Endothelial cell of umbilical vein (primary cell): ENCODE data around the gene ADGRD2. TPM values are rescaled to one million over a fixed set of nuclear protein-coding genes. Genes with fewer than 3 reads are reported as not detected.

Experiments used
- BruUV-seq: library from RNA; stranded (reverse); fragments of 400-500 nt; replicated peaks from 2 replicates; lab custom pipeline; 2021; lab: Mats Ljungman, UMichigan
- CTCF ChIA-PET: fragments of 300-600, 350-600 bp; sonication (Branson Sonifier 250); formaldehyde crosslinking; loops from one replicate; lab custom pipeline; 2021; ENCODE audit warnings: antibody characterized with exemption, inconsistent platforms; lab: Charles Lee
- POLR2A ChIA-PET: fragments of 300-600, 350-600 bp; sonication (Branson Sonifier 250); formaldehyde crosslinking; loops from one replicate; lab custom pipeline; 2021; ENCODE audit warnings: antibody characterized with exemption, inconsistent platforms; lab: Charles Lee
- DNase-seq: peaks from one replicate; pipeline ENCODE4 v3.0.0-alpha.2; 2011; ENCODE audit warnings: low read depth, low spot score
- FAIRE-seq: peaks from 2 replicates; lab custom pipeline; 2011; peaks lifted over from hg19 to GRCh38; lab: Jason Lieb, UNC
- H2AFZ ChIP-seq: 2 replicates; pipeline ENCODE4 v1.6.0; 2012; ENCODE audit warnings: low read depth, low read length, control low read depth, inconsistent platforms
- H3K27ac ChIP-seq: 2 replicates; pipeline ENCODE4 v1.5.1; 2011; ENCODE audit warnings: low read depth, mild to moderate bottlenecking, control low read depth, low read length, moderate library complexity; ENCODE audit not compliant: insufficient read depth
- H3K27me3 ChIP-seq, 2 experiments: 2 replicates each; pipeline versions ENCODE4 v1.6.0 to v1.6.1; 2011; ENCODE audit warnings: low read length in 2 of 2, mixed read lengths in 1 of 2; ENCODE audit not compliant: control insufficient read depth in 2 of 2, insufficient read depth in 2 of 2
- H3K36me3 ChIP-seq, 2 experiments: 2 replicates in 1 of 2; 3 replicates in 1 of 2; pipeline ENCODE4 v1.5.1; 2011; ENCODE audit warnings: low read length in 2 of 2, mild to moderate bottlenecking in 1 of 2, moderate library complexity in 1 of 2; ENCODE audit not compliant: control insufficient read depth in 2 of 2, insufficient read depth in 2 of 2; ENCODE audit errors: extremely low read depth in 1 of 2
- H3K4me1 ChIP-seq: 3 replicates; pipeline ENCODE4 v1.5.1; 2011; ENCODE audit warnings: mild to moderate bottlenecking, low read length; ENCODE audit not compliant: control insufficient read depth, insufficient read depth; ENCODE audit errors: extremely low read depth
- H3K4me2 ChIP-seq: 2 replicates; pipeline ENCODE4 v1.6.1; 2011; ENCODE audit warnings: low read length, control low read depth, mixed read lengths; ENCODE audit not compliant: insufficient read depth
- H3K4me3 ChIP-seq, 3 experiments: fragments of 200-600 bp in 1 of 3; sonication (generic), shearing (Covaris generic) in 1 of 3; replicated peaks in 1 of 3; 2 replicates each; pipeline ENCODE4 v1.5.1; 2011 to 2016; ENCODE audit warnings: control low read depth in 3 of 3, low read length in 3 of 3, mild to moderate bottlenecking in 2 of 3, inconsistent platforms in 1 of 3, low read depth in 1 of 3, moderate library complexity in 1 of 3; ENCODE audit not compliant: insufficient read depth in 1 of 3
- H3K79me2 ChIP-seq: 2 replicates; pipeline ENCODE4 v1.6.0; 2012; ENCODE audit warnings: low read length, inconsistent platforms; ENCODE audit not compliant: control insufficient read depth, insufficient read depth
- H3K9ac ChIP-seq: replicated peaks from 2 replicates; pipeline ENCODE3; 2011; ENCODE audit warnings: low read length, control low read depth; ENCODE audit not compliant: insufficient read depth; ENCODE audit errors: extremely low read depth
- H3K9me1 ChIP-seq: replicated peaks from 3 replicates; pipeline ENCODE4 v1.6.0; 2011; ENCODE audit warnings: mild to moderate bottlenecking, low read length; ENCODE audit not compliant: control insufficient read depth, insufficient read depth; ENCODE audit errors: extremely low read depth
- H3K9me3 ChIP-seq: replicated peaks from 2 replicates; pipeline ENCODE4 v1.5.1; 2012; ENCODE audit warnings: low read length, inconsistent platforms; ENCODE audit not compliant: control insufficient read depth, insufficient read depth
- H4K20me1 ChIP-seq: replicated peaks from 2 replicates; pipeline ENCODE3; 2011; ENCODE audit warnings: mild to moderate bottlenecking, low read length; ENCODE audit not compliant: control insufficient read depth, insufficient read depth; ENCODE audit errors: extremely low read depth
- CTCF ChIP-seq, 2 donors: IDR thresholded peaks; 1 replicate in 1 of 2; 2 replicates in 1 of 2; pipeline ENCODE4 v1.5.1; 2011; ENCODE audit warnings: low read length in 2 of 2, mild to moderate bottlenecking in 2 of 2, moderate library complexity in 2 of 2, control low read depth in 1 of 2, inconsistent platforms in 1 of 2, low read depth in 1 of 2; ENCODE audit not compliant: insufficient read depth in 1 of 2; ENCODE audit errors: extremely low read depth in 1 of 2
- EZH2 ChIP-seq: IDR thresholded peaks from 2 replicates; pipeline ENCODE4 v1.6.1; 2012; ENCODE audit warnings: borderline replicate concordance, low read depth, mild to moderate bottlenecking, moderate library complexity, low read length, inconsistent platforms; ENCODE audit not compliant: severe bottlenecking
- JUN ChIP-seq: IDR thresholded peaks from 2 replicates; pipeline ENCODE4 v1.6.1; 2011; ENCODE audit warnings: borderline replicate concordance, low read depth; ENCODE audit not compliant: insufficient read length, insufficient read depth
- MAX ChIP-seq: IDR thresholded peaks from 2 replicates; pipeline ENCODE4 v1.6.1; 2011; ENCODE audit not compliant: insufficient read depth, insufficient read length
- MYC ChIP-seq: IDR thresholded peaks from one replicate; pipeline ENCODE4 v1.6.1; 2011; ENCODE audit warnings: mild to moderate bottlenecking, low read depth, low read length
- POLR2A ChIP-seq: IDR thresholded peaks from 2 replicates; pipeline ENCODE4 v1.6.1; 2012; ENCODE audit warnings: low read depth, mild to moderate bottlenecking, control low read depth, low read length
- POLR2AphosphoS5 ChIP-seq: IDR thresholded peaks from 2 replicates; pipeline ENCODE4 v1.6.1; 2012; ENCODE audit warnings: low read depth, mild to moderate bottlenecking, control low read depth, low read length, moderate library complexity; ENCODE audit not compliant: insufficient read depth
- dilution Hi-C: fragments of 300-500 bp; cut with MboI; formaldehyde crosslinking; loops from one replicate; pipeline ENCODE4 v1.15.0; 2019; ENCODE audit warnings: low sequenced_read_pairs; ENCODE audit not compliant: extremely low pct_ligation_motif_present
- intact Hi-C: fragments of 100-400 bp; cut with micrococcal nuclease; formaldehyde crosslinking; loops from one replicate; pipeline ENCODE4 v1.10.0; 2022
- polyA plus RNA-seq, 4 experiments: library from polyadenylated mRNA; depleted of rRNA in 3 of 4; stranded (reverse) in 3 of 4; unstranded in 1 of 4; fragments of >200 nt; gene quantifications; 2 replicates each; pipeline versions ENCODE4 v1.2.1 to v1.2.3, GENCODE V29; 2011 to 2012; ENCODE audit warnings: missing spikeins in 1 of 4
- total RNA-seq: library from RNA; stranded (reverse); gene quantifications from 2 replicates; pipeline ENCODE4 v1.2.3, GENCODE V29; 2021

The ADGRD2 gene
- total and polyA plus RNA-seq, 2 donors (not counting 3 experiments of a cell fraction or from before 2014, with no cell fraction given) = not detected

GRCh38 chr9:124441291-124441690 lies 9.0 kb upstream of the ADGRD2 start:
- FAIRE-seq (no peak), DNase-seq (no peak)
- no peak overlapping the region for H2AFZ ChIP-seq
- H3K4me2 ChIP-seq = no peak overlapping the region
- dilution Hi-C loops (no loop called here), intact Hi-C loops (no loop called here)
- ChIA-PET CTCF (interaction anchor here (0.6 kb wide), 1 partner anchor 68 kb away, joined by 3 read pairs; no protein-coding TSS in a partner anchor), POLR2A (no interaction called here)
- H4K20me1 ChIP-seq = no peaks in the 10 kb centered on the region
- H3K36me3 ChIP-seq = no peaks in the 10 kb centered on the region
- BruUV-seq = no TSS peak
- H3K9me3 ChIP-seq = no peaks in the 10 kb centered on the region
- no peaks in the 10 kb centered on the region for H3K9me1 ChIP-seq
- H3K4me3 ChIP-seq = no peak overlapping the region
- no peak overlapping the region for H3K9ac ChIP-seq
- H3K27ac ChIP-seq = no peak overlapping the region
- no peaks in the 10 kb centered on the region for H3K79me2 ChIP-seq
- TF ChIP-seq EZH2 = no peak
- no peak for TF ChIP-seq MYC
- no peak for TF ChIP-seq MAX
- TF ChIP-seq POLR2A = no peak
- TF ChIP-seq POLR2AphosphoS5 = no peak
- TF ChIP-seq JUN = no peak
- no peak for TF ChIP-seq CTCF (IDR thresholded peaks at IDR 0.05; ENCODE audit: extremely low read depth in 1 of 2, insufficient read depth in 1 of 2, low read depth in 1 of 2, low read length in 2 of 2)
- H3K27me3 ChIP-seq = peaks cover 0 to 2% of the 10 kb centered on the region in 2 experiments
- no peaks in the 10 kb centered on the region for H3K4me1 ChIP-seq
